Neural crest cell (in vitro differentiated cells): ENCODE data around the gene THUMPD1. TPM values are rescaled to one million over a fixed set of nuclear protein-coding genes. Genes with fewer than 3 reads are reported as not detected.
A peak's percentile ranks its signal among the peaks of the same experiment; 100 is the strongest.
"Not testable (repeated sequence)": the region's sequence is repeated elsewhere in the genome, so short reads cannot be mapped to it uniquely, and the experiment has no call there.

Source experiments
- DNase-seq: peaks from one replicate; pipeline ENCODE4 v3.0.0; 2021; ENCODE audit warnings: low read depth, mixed read lengths, low spot score
- H3K27ac Mint-ChIP-seq: one replicate; pipeline ENCODE4 v1.8.0; 2021; ENCODE audit warnings: mild to moderate bottlenecking, mixed read lengths; ENCODE audit not compliant: unreplicated experiment
- H3K27me3 Mint-ChIP-seq: 2 replicates; pipeline ENCODE4 v1.8.0; 2021; ENCODE audit warnings: low read depth, mild to moderate bottlenecking, mixed read lengths
- H3K36me3 Mint-ChIP-seq: 2 replicates; pipeline ENCODE4 v1.8.0; 2021; ENCODE audit warnings: low read depth, mild to moderate bottlenecking, mixed read lengths
- H3K4me1 Mint-ChIP-seq: 2 replicates; pipeline ENCODE4 v1.8.0; 2021; ENCODE audit warnings: mixed read lengths
- H3K4me3 Mint-ChIP-seq: one replicate; pipeline ENCODE4 v1.8.0; 2021; ENCODE audit warnings: mild to moderate bottlenecking, mixed read lengths
- H3K9me3 Mint-ChIP-seq: 2 replicates; pipeline ENCODE4 v1.8.0; 2021; ENCODE audit warnings: mixed read lengths
- total RNA-seq: library from RNA; stranded (reverse); gene quantifications from 2 replicates; pipeline ENCODE4 v1.2.1, GENCODE V29; 2021
- TF ChIP-seq, protein P1 (sequence below): fragments of 200-600 bp; sonication (generic); conservative IDR thresholded peaks from 2 replicates; pipeline ENCODE4 v1.5.0; 2021; ENCODE audit warnings: antibody characterized with exemption, mild to moderate bottlenecking

THUMPD1 gene
- total RNA-seq, 1 donor from 2014 or later, result 41.5 TPM

DNA sequence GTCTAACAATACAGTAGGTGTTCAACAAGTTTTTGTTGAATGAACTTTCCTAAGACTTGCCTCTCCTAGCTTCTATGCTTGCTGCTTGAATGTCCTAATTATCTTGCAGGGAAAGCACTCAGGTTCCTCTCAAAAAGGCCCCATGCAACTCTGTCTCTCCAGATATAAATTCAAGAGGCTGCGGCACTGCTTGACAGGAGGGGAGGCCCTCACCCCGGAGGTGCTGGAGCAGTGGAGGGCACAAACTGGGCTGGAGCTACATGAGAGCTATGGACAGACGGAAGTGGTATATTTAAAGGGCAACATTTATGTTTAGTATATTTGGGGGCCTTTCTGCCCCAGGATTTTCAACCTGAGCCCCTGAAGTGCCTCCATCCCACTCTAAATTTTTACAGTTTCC is 14.4 kb downstream of the THUMPD1 start:
- TF ChIP-seq, protein P1, sequence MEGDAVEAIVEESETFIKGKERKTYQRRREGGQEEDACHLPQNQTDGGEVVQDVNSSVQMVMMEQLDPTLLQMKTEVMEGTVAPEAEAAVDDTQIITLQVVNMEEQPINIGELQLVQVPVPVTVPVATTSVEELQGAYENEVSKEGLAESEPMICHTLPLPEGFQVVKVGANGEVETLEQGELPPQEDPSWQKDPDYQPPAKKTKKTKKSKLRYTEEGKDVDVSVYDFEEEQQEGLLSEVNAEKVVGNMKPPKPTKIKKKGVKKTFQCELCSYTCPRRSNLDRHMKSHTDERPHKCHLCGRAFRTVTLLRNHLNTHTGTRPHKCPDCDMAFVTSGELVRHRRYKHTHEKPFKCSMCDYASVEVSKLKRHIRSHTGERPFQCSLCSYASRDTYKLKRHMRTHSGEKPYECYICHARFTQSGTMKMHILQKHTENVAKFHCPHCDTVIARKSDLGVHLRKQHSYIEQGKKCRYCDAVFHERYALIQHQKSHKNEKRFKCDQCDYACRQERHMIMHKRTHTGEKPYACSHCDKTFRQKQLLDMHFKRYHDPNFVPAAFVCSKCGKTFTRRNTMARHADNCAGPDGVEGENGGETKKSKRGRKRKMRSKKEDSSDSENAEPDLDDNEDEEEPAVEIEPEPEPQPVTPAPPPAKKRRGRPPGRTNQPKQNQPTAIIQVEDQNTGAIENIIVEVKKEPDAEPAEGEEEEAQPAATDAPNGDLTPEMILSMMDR, result no peak
- Mint-ChIP-seq H3K4me3 (no peak overlapping the region), H3K4me1 (no peaks in the 10 kb centered on the region), H3K27ac (no peak overlapping the region), H3K36me3 (no peaks in the 10 kb centered on the region), H3K9me3 (no peaks in the 10 kb centered on the region), H3K27me3 (no peaks in the 10 kb centered on the region)
- no peak for DNase-seq

DNA sequence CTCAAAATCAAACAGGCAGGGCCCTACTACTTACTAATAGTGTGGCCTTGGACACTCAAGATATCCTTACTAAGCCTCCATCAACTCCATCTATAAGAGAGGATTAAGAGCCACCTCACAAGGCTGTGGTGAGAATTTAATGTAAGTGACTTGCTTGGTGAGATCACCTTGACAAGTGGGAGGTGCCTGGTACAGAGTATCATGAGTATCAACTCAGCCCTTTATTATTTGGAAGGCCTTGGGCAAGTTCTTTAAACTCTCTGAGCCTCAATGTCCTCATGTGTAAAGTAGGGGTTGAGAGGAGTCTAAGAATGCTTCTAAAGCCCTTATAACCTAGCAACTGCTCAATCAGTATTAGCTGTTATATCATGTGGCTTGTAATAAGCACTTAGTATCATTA is 15.0 kb downstream of the THUMPD1 start:
- TF ChIP-seq, protein P1, result no peak
- H3K36me3 Mint-ChIP-seq, result no peaks in the 10 kb centered on the region
- no peaks in the 10 kb centered on the region for H3K9me3 Mint-ChIP-seq
- H3K4me1 Mint-ChIP-seq, result no peaks in the 10 kb centered on the region
- no peak for DNase-seq
- H3K4me3 Mint-ChIP-seq, result no peak overlapping the region
- no peak overlapping the region for H3K27ac Mint-ChIP-seq
- H3K27me3 Mint-ChIP-seq, result no peaks in the 10 kb centered on the region

DNA sequence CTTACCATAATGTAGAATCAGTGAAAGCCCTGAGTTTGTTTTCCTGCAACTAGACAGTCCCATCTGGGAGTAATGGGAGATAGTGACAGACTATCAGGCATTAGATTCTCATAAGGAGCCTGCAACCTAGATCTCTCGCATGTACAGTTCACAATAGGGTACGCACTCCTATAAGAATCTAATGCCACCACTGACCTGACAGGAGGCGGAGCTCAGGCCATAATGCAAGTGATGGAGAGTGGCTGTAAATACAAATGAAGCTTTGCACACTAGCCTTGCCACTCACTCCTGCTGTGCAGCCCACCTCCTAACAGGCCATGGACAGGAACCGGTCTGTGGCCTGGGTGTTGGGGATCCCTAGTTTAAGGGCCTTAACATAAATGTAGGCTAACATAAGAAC is 21.4 kb downstream of the THUMPD1 start:
- no peak overlapping the region for H3K4me3 Mint-ChIP-seq
- no peak overlapping the region for H3K27ac Mint-ChIP-seq
- no peak for DNase-seq
- no peaks in the 10 kb centered on the region for H3K4me1 Mint-ChIP-seq
- H3K27me3 Mint-ChIP-seq, result peaks cover 13% of the 10 kb centered on the region
- TF ChIP-seq, protein P1, result no peak
- no peaks in the 10 kb centered on the region for H3K36me3 Mint-ChIP-seq
- no peaks in the 10 kb centered on the region for H3K9me3 Mint-ChIP-seq

DNA sequence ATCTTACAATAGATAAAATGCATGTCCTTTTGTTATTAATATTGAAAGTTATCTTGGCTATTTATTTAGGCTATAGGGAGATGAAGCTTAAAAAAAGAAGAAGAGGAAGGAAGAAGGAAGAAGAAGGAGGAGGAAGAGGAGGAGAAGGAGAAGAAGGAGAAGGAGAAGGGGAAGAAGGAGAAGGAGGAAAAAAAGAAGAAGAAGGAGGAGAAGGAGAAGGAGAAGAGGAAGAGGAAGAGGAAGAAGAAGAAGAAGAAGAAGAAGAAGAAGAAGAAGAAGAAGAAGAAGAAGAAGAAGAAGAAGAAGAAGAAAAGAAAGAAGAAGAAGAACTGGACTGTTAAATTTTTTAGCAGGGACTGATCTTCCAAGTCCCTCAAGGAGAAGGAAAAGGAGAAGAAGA is 23.9 kb downstream of the THUMPD1 start:
- not testable (repeated sequence) for H3K4me3 Mint-ChIP-seq, H3K9me3 Mint-ChIP-seq, H3K36me3 Mint-ChIP-seq, DNase-seq, H3K4me1 Mint-ChIP-seq, H3K27ac Mint-ChIP-seq
- H3K27me3 Mint-ChIP-seq, result peaks cover 25% of the 10 kb centered on the region

DNA sequence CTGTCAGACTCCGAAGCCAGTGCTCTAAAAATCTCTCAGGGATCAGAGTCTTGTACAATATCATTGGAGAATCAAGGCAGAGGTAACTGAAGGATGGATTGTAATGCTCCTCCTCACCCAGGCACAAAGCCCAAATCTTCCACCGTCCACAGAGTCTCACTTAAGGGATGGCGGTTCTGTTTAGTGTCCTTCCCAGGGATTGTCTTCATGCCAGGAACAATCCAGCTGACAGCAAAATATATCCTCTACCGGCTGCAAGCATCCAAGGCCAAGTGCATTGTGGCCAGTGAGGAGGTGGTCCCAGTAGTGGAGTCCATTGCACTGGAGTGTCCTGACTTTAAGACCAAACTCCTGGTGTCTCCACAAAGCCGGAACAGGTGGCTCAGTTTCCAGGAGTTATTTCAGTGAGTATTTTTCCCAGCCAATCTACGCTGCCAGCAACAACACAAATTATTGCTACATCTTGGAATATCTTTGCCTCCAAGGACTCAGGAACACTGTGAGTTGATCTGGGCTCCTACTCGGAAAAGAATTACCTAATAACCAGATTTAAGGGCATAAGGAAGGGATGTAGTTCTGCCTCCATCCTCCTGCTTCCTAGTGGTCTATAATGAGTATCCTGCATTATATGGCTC is 30.2 kb downstream of the THUMPD1 start:
- H3K4me1 Mint-ChIP-seq, result no peaks in the 10 kb centered on the region
- TF ChIP-seq, protein P1, result no peak
- no peak overlapping the region for H3K27ac Mint-ChIP-seq
- H3K27me3 Mint-ChIP-seq, result peaks cover 13% of the 10 kb centered on the region
- H3K4me3 Mint-ChIP-seq, result no peak overlapping the region
- no peaks in the 10 kb centered on the region for H3K36me3 Mint-ChIP-seq
- no peak for DNase-seq
- no peaks in the 10 kb centered on the region for H3K9me3 Mint-ChIP-seq

DNA sequence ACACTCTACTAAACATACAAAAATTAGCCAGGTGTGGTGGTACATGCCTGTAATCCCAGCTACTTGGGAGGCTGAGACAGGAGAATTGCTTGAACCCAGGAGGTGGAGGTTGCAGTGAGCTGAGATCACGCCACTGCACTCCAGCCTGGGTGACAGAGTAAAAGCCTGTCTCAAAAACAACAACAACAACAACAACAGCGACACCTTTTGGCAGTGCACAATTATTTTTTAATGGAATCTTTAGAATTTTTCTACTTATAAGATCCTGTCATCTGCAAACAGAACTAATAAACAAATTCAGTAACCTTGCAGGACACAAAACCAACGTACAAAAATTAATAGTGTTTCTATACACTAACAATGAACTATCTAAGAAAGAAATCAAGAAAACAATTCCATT is 33.5 kb downstream of the THUMPD1 start:
- H3K4me1 Mint-ChIP-seq, H3K27me3 Mint-ChIP-seq, H3K9me3 Mint-ChIP-seq, H3K36me3 Mint-ChIP-seq, H3K27ac Mint-ChIP-seq, H3K4me3 Mint-ChIP-seq: not testable (repeated sequence)
- TF ChIP-seq, protein P1, result peak; percentile 59
- DNase-seq, result peak; percentile 12
